Chondrocyte (in vitro differentiated cells): ENCODE data around the gene TOX2. TPM values are rescaled to one million over a fixed set of nuclear protein-coding genes. Genes with fewer than 3 reads are reported as not detected.

ENCODE experiments used
- DNase-seq: peaks from one replicate; pipeline ENCODE4 v3.0.0; 2021; ENCODE audit warnings: mixed read lengths, low spot score
- H3K27ac Mint-ChIP-seq: one replicate; pipeline ENCODE4 v1.8.0; 2021; ENCODE audit warnings: mild to moderate bottlenecking, moderate library complexity, mixed read lengths; ENCODE audit not compliant: unreplicated experiment
- H3K27me3 Mint-ChIP-seq: 2 replicates; pipeline ENCODE4 v1.8.0; 2021; ENCODE audit warnings: low read depth, mixed read lengths
- H3K36me3 Mint-ChIP-seq: 2 replicates; pipeline ENCODE4 v1.8.0; 2021; ENCODE audit warnings: low read depth, mixed read lengths
- H3K4me1 Mint-ChIP-seq: 2 replicates; pipeline ENCODE4 v1.8.0; 2021; ENCODE audit warnings: low read depth, mild to moderate bottlenecking, mixed read lengths
- H3K4me3 Mint-ChIP-seq: one replicate; pipeline ENCODE4 v1.8.0; 2021; ENCODE audit warnings: mild to moderate bottlenecking, moderate library complexity, mixed read lengths; ENCODE audit not compliant: unreplicated experiment
- H3K9me3 Mint-ChIP-seq: 2 replicates; pipeline ENCODE4 v1.8.0; 2021; ENCODE audit warnings: low read depth, mixed read lengths
- CTCF ChIP-seq: fragments of 200-600 bp; sonication (generic); IDR thresholded peaks from 2 replicates; pipeline ENCODE4 v1.5.0; 2021; ENCODE audit warnings: antibody characterized with exemption, mild to moderate bottlenecking, moderate library complexity
- total RNA-seq: library from RNA; stranded (reverse); gene quantifications from 3 replicates; pipeline ENCODE4 v1.2.1, GENCODE V29; 2021

The TOX2 gene
- total RNA-seq, 1 donor from 2014 or later = 0.12 TPM

DNA sequence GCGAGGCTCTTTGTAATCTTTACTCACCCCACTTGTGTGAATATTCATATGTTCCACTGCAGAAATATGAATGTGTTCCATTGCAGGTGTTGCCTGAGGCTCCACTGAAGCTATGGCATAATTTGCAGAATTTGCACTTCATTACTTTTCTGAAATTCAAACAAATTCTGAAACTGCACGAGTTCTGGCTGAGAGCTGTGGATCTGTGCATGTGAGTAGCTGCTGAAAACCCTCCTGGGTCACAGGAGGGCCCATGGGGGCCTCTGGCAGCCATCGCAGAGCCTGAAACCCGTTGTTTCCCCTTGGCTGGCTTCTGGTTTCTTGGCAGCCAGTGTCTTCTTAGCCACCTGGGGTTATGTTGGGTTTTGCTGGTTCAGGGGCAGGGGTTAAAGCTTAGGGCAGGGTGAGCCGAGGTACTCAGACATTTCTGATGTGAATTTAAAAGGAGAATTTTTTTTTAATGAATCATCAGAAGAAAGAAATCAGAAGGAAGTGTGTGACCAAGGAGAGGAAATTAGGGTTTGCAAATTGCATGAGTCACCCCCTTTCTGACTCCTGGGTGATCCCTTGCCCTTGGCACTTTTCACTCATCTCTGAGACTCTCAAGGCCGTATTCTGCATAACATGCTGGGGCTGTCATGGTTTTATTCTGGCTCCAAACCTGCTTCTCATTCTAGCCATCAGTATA lies 40.6 kb downstream of the TOX2 start:
- Mint-ChIP-seq H3K4me1 (peaks cover 12% of the 10 kb centered on the region), H3K27me3 (peaks cover 12% of the 10 kb centered on the region), H3K9me3 (no peaks in the 10 kb centered on the region), H3K36me3 (no peaks in the 10 kb centered on the region), H3K4me3 (no peak overlapping the region), H3K27ac (peak overlapping the region; percentile 60)
- TF ChIP-seq CTCF = no peak
- no peak for DNase-seq

DNA sequence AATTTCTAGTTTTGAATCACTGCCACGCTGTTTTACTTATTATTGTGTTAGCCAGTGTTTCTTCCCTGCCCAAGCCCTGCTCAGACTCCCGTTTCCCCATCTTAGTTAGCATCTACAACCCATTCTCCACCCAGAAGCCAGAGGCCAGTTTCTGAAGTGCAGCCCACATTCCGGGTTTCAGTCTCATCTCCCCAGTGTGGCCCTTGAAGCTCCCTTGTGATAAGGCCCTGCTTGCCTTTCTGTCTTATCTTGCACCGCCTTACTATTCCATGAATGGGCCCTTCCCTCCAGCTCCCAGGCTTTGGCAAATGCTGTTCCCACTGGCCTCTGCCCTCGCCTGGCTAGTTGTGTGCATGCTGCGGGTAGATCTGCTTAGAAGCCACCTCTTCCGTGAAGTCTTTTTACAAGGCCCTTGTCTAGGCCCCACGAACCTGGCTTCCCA lies 41.1 kb downstream of the TOX2 start:
- H3K27me3 Mint-ChIP-seq = peaks cover 12% of the 10 kb centered on the region
- peaks cover 12% of the 10 kb centered on the region for H3K4me1 Mint-ChIP-seq
- H3K36me3 Mint-ChIP-seq = no peaks in the 10 kb centered on the region
- H3K9me3 Mint-ChIP-seq = no peaks in the 10 kb centered on the region
- TF ChIP-seq CTCF = no peak
- no peak for DNase-seq
- H3K27ac Mint-ChIP-seq = peak overlapping the region; percentile 25
- H3K4me3 Mint-ChIP-seq = no peak overlapping the region

DNA sequence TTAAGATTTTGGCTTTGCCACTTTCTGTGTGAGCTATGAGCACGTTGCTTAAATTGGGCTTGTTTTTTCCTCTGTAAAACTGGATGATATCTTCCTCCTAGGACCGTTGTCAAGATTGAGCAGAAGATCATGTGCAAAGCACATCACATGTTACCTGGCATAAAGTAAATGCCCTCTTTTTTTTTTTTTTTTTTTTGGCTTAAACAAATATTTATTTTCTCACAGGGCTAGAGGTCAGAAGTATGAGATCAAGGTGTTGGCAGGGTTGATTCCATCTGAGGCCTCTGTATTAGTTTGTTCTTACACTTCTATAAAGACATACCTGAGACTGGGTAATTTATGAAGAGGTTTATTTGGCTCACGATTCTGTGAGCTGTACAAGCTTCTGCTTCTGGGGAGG lies 42.7 kb downstream of the TOX2 start:
- no peak for TF ChIP-seq CTCF
- H3K36me3 Mint-ChIP-seq = no peaks in the 10 kb centered on the region
- H3K27ac Mint-ChIP-seq = no peak overlapping the region
- H3K9me3 Mint-ChIP-seq = no peaks in the 10 kb centered on the region
- peaks cover 12% of the 10 kb centered on the region for H3K27me3 Mint-ChIP-seq
- H3K4me3 Mint-ChIP-seq = no peak overlapping the region
- H3K4me1 Mint-ChIP-seq = peaks cover 12% of the 10 kb centered on the region
- no peak for DNase-seq

DNA sequence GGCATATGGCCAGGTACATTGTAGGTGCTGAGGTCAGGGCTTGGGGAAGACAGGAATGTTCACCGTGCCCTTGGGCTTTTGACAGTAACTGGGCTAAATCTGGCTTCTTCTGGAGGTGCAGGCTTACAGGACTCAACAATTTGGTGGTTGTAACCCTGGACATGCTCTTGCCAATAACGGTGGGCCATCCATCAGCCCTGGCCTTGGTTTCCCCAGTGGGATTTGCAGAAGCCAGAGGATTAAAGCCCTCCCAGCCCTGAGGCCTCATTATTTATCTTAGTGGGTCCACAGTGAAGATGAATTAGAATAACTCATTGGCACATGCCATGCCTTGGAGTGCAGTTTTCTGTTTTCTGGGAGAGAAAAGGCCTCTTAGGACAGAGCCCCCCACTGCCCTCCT lies 44.0 kb downstream of the TOX2 start:
- H3K9me3 Mint-ChIP-seq = no peaks in the 10 kb centered on the region
- no peak overlapping the region for H3K4me3 Mint-ChIP-seq
- peaks cover 12% of the 10 kb centered on the region for H3K4me1 Mint-ChIP-seq
- no peaks in the 10 kb centered on the region for H3K36me3 Mint-ChIP-seq
- TF ChIP-seq CTCF = no peak
- peaks cover 13% of the 10 kb centered on the region for H3K27me3 Mint-ChIP-seq
- DNase-seq = no peak
- H3K27ac Mint-ChIP-seq = no peak overlapping the region

DNA sequence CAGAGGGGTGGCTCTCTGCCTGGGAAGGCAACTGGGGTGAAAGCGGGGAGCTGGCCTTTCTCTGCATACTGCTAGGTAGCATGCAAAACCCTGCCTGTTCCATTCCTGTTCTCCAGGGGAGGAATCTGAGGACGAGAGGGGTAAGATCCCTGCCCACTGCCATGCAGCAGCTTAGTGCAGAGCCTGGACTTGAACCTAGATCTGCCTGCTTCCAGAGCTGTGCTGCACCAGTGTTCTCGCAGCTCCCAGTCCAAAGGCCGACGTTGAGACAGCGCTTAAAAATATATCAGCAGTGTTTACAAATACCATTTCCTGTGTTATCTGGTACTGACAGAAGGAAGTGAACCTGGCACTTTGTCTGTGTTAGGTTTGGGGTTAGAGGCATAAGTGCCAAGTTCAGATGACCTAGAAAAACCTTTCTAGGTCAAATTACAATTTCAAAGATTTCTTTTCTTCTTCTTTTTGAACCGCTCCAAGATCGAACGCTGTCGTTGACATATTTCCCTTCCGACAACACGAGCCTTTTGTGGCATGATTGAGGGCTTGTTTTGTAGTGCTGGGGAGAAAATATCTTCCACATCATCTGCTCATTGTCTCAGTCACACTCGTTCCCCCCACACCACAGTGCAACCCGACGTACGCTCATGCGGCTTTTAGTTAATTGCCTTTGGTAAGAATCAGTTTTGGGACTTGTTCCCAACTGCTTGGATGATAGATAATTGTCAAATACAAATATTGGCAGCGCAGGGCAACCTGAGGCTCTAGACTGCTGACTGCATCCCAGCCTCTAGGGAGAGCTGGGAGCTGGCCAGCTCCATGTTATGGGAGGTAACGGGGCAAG lies 44.6 kb downstream of the TOX2 start:
- H3K27me3 Mint-ChIP-seq = peaks cover 15% of the 10 kb centered on the region
- H3K4me1 Mint-ChIP-seq = peaks cover 14% of the 10 kb centered on the region
- no peak for TF ChIP-seq CTCF
- no peaks in the 10 kb centered on the region for H3K36me3 Mint-ChIP-seq
- no peak overlapping the region for H3K27ac Mint-ChIP-seq
- H3K4me3 Mint-ChIP-seq = no peak overlapping the region
- DNase-seq = no peak
- no peaks in the 10 kb centered on the region for H3K9me3 Mint-ChIP-seq
